ENCODE measurements around the gene MBD5. TPM values are rescaled to one million over a fixed set of nuclear protein-coding genes. Genes with fewer than 3 reads are reported as not detected.
"Not testable (repeated sequence)": the region's sequence is repeated elsewhere in the genome, so short reads cannot be mapped to it uniquely, and the experiment has no call there.

MBD5 gene
- total RNA-seq, 1 donor from 2014 or later = 42.1 TPM

DNA sequence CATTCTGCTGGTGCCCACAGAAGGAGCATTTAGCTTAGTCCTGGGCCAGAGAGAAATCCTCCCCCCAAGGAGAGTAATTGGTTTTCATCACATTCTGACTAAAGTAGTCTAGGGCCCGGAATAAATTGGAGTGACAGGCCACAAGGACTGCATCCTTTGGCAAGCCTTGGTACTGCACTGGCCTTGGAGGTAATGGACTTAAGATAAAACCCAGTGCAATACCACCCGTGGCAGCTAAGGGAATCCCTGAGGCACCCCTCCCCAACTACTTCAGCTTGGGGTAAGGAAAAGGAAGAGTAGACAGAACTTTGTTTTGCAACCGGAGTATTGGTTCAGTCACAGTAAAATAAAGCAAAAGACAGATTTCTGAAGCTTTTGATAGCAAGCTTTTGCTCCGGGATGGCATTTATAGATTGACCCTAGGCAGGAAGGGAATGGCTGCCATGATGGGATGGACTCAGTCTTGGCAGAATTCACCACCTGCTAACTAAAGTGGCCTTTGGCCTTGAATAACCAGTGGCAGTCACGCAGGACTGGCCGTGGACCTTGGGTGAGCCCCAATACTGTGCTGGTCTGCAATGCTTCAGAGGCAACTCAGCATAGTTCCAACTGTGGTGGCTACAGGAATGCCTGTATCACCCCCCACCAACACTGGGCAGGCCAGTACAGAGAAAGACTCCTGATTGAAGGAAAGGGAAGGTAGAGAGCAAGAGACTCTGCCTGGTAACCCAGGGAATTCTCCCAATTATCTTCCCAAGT lies 14.5 kb upstream of the MBD5 start:
- H3K36me3 ChIP-seq = no peaks in the 10 kb centered on the region
- no peaks in the 10 kb centered on the region for H3K27me3 ChIP-seq
- ATAC-seq (no peak), DNase-seq (no peak)
- peaks cover 5% of the 10 kb centered on the region for H3K9me3 ChIP-seq
- intact Hi-C loops (cut with DNase I) = no loop called here
- TF ChIP-seq, protein P1, sequence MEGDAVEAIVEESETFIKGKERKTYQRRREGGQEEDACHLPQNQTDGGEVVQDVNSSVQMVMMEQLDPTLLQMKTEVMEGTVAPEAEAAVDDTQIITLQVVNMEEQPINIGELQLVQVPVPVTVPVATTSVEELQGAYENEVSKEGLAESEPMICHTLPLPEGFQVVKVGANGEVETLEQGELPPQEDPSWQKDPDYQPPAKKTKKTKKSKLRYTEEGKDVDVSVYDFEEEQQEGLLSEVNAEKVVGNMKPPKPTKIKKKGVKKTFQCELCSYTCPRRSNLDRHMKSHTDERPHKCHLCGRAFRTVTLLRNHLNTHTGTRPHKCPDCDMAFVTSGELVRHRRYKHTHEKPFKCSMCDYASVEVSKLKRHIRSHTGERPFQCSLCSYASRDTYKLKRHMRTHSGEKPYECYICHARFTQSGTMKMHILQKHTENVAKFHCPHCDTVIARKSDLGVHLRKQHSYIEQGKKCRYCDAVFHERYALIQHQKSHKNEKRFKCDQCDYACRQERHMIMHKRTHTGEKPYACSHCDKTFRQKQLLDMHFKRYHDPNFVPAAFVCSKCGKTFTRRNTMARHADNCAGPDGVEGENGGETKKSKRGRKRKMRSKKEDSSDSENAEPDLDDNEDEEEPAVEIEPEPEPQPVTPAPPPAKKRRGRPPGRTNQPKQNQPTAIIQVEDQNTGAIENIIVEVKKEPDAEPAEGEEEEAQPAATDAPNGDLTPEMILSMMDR (IDR thresholded peaks at IDR 0.05) = no peak
- H3K4me1 ChIP-seq = no peaks in the 10 kb centered on the region
- H3K27ac ChIP-seq = no peak overlapping the region
- no peak overlapping the region for H3K4me3 ChIP-seq

DNA sequence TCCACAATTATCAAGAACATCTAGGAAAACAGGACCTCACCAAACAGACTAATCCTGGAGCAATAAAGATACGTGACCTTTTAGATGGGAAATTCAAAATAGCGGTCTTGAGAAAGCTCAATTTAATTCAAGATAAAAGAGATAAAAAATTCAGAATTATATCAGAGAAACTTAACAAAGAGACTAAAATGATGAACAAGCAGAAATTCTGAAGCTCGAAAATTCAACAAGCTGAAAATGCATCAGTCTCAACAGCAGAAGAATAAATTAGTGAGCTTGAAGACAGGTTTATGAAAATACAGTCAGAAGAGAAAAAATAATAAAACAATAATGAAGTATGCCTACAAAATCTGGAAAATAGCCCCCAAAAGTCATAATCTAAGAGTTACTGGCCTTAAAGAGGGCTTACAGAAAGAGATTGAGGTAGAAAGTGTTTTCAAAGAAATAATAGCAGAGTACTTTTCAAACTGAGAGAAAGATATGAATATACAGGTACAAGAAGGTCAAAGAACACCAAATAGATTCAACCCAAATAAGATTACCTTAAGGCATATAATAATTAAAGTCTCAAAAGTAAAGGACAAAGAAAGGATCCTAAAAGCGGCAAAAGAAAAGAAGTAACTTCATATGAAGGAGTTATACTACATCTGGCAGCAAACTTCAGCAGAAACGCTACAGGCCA lies 13.5 kb upstream of the MBD5 start:
- Histone ChIP-seq H3K27me3 (no peaks in the 10 kb centered on the region), H3K36me3 (no peaks in the 10 kb centered on the region), H3K27ac (no peak overlapping the region), H3K9me3 (peaks cover 3% of the 10 kb centered on the region), H3K4me1 (no peaks in the 10 kb centered on the region), H3K4me3 (no peak overlapping the region)
- no peak for ATAC-seq
- DNase-seq = no peak
- intact Hi-C loops (cut with DNase I) = no loop called here
- TF ChIP-seq, protein P1 (IDR thresholded peaks at IDR 0.05) = no peak

DNA sequence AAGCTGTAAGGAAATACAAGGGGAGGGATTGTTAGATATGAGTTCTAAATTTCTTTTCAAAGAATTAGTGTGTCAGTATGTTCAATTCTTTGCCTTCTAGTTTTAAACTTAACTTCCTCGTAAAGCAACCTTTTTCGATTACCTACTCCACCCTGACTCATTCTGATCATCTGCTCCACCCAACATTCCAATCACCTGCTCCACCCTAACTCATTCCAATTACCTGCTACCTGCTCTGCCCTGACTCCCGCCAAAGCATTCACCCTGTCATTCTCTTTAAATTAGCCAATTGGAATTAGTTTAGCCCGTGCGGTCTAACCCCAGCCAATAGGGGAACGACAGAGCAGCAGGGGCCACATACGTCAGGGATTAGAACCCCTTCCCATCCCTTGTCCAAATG lies 12.5 kb upstream of the MBD5 start:
- H3K4me1 ChIP-seq; H3K27me3 ChIP-seq; H3K36me3 ChIP-seq; intact Hi-C loops (cut with DNase I); DNase-seq; H3K4me3 ChIP-seq; H3K27ac ChIP-seq; H3K9me3 ChIP-seq; ATAC-seq: not testable (repeated sequence)

DNA sequence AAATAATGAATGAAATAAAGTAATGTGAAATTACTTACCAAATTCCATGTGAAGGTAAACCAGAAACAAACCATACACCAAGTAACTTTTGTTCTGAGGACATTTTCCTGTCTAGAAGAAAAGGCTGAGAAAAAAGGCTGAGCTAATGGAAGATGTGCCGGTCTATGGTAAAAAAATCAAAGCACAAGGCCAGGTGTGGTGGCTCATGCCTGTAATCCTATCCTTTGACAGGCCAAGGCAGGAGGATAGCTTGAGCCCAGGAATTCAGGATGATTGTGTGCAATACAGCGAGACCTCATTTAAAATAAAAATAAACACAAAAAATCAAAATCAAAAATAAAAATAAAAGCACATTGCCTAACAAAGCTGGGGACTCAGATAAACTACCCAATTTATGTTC lies 7.0 kb upstream of the MBD5 start:
- TF ChIP-seq, protein P1 (IDR thresholded peaks at IDR 0.05) = no peak
- intact Hi-C loops (cut with DNase I) = no loop called here
- ATAC-seq = no peak
- Histone ChIP-seq H3K9me3 (no peaks in the 10 kb centered on the region), H3K4me1 (peaks cover 4% of the 10 kb centered on the region), H3K36me3 (no peaks in the 10 kb centered on the region), H3K4me3 (no peak overlapping the region), H3K27ac (no peak overlapping the region), H3K27me3 (no peaks in the 10 kb centered on the region)
- no peak for DNase-seq

DNA sequence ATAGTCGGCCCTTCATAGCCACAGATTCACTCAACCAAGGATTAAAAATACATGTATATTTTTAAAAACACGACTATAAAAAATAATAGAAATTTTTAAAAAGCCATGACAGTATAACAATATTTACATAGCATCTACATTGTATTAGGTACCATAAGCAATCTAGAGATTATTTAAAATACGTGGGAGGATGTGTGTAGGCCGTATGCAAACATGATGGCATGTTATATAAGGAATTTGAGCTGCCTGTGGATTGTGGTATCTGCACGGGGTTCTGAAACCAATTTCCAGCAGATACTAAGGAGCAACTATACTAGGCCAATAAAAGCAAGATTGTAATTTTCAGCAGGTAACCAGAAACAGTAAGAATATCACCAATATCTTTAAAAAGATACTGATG lies 6.3 kb upstream of the MBD5 start:
- Histone ChIP-seq H3K9me3 (no peaks in the 10 kb centered on the region), H3K36me3 (no peaks in the 10 kb centered on the region), H3K27ac (no peak overlapping the region), H3K4me3 (no peak overlapping the region), H3K4me1 (peaks cover 8% of the 10 kb centered on the region), H3K27me3 (no peaks in the 10 kb centered on the region)
- ATAC-seq (no peak), DNase-seq (no peak)
- TF ChIP-seq, protein P1 (IDR thresholded peaks at IDR 0.05) = no peak
- intact Hi-C loops (cut with DNase I) = no loop called here

Measured in upper lobe of right lung (tissue), 1 donor.